ENCODE results near the gene FYN.

DNA sequence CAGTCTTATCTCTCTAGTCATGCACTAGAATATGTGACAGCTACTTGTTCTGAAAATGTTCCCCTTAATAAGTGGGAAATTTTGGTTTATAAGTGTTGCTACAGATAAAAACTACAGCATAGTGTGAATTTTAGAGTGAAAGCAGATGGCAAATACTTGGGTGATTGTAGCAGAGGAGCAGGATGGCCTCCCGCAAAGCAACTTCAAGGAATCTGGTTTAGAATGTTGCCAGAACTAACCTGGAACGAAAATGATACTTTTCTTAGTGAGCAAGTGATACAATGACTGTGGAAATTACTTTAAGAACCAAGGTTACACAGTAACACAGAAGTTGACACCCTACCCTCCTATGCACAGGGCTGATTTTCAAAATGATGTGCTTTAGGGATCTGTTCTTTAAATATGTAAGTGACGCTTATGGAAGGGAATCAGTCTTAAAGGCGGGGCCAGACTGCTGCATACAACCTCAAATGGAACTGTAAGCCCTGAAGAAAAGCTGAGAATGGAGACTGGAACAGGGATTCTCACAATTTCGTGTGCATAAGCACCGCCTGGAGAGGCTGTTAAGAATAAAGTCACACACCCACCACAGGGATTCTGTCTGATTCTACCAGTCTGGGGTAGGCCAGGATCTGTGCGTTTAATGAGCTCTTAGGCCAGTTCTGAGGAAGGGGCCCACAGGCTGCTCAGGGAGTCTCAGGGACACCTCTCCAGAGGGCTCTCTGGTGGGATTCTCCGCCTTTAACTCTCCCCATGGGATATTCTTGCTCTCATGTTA is 97.9 kb downstream of the FYN start:
- TF ChIP-seq EZH2 (IDR thresholded peaks at IDR 0.05): no peak
- no peak for TF ChIP-seq POLR2AphosphoS5 (IDR thresholded peaks at IDR 0.05; ENCODE audit: borderline replicate concordance, low read depth, low read length)
